GM06990 (cell line): ENCODE data around the gene DMD.

Experiments used
- DNase-seq: peaks from one replicate; pipeline ENCODE4 v3.0.0-alpha.2; 2011; ENCODE audit not compliant: insufficient read length; ENCODE audit errors: extremely low read depth
- H3K27me3 ChIP-seq: replicated peaks from 2 replicates; pipeline ENCODE4 v1.6.0; 2011; ENCODE audit warnings: low read length; ENCODE audit not compliant: control insufficient read depth, insufficient read depth
- H3K36me3 ChIP-seq: 2 replicates; pipeline ENCODE4 v1.5.1; 2011; ENCODE audit warnings: low read length; ENCODE audit not compliant: control insufficient read depth, insufficient read depth
- H3K4me3 ChIP-seq: replicated peaks from 2 replicates; pipeline ENCODE4 v1.5.1; 2011; ENCODE audit warnings: low read depth, mild to moderate bottlenecking, control low read depth, low read length
- CTCF ChIP-seq: IDR thresholded peaks from 2 replicates; pipeline ENCODE4 v1.5.1; 2011; ENCODE audit warnings: low read length, control low read depth, mild to moderate bottlenecking, inconsistent platforms; ENCODE audit not compliant: insufficient read depth, poor library complexity, severe bottlenecking

Gene DMD

GRCh38 chrX:31227250-31227649 lies 1984.1 kb downstream of the DMD start:
- TF ChIP-seq CTCF = no peak
- no peak for DNase-seq
- Histone ChIP-seq H3K36me3 (no peaks in the 10 kb centered on the region), H3K27me3 (no peaks in the 10 kb centered on the region), H3K4me3 (no peak overlapping the region)

- no peaks in the 10 kb centered on the region for H3K27me3 ChIP-seq
- H3K36me3 ChIP-seq = no peaks in the 10 kb centered on the region
- no peak overlapping the region for H3K4me3 ChIP-seq
- no peak for TF ChIP-seq CTCF
- no peak for DNase-seq
Observed at GRCh38 chrX:31225819-31226218, 1985.5 kb downstream of the DMD start.

GRCh38 chrX:31224381-31225012 lies 1986.9 kb downstream of the DMD start:
- no peak for TF ChIP-seq CTCF
- H3K4me3 ChIP-seq = no peak overlapping the region
- no peaks in the 10 kb centered on the region for H3K36me3 ChIP-seq
- no peaks in the 10 kb centered on the region for H3K27me3 ChIP-seq
- no peak for DNase-seq

- peak; percentile 33 for DNase-seq
- H3K4me3 ChIP-seq = no peak overlapping the region
- TF ChIP-seq CTCF = no peak
- H3K36me3 ChIP-seq = no peaks in the 10 kb centered on the region
- no peaks in the 10 kb centered on the region for H3K27me3 ChIP-seq
Observed at GRCh38 chrX:31223817-31224216, 1987.5 kb downstream of the DMD start.

GRCh38 chrX:31222946-31223345 lies 1988.4 kb downstream of the DMD start:
- TF ChIP-seq CTCF = no peak
- Histone ChIP-seq H3K4me3 (no peak overlapping the region), H3K27me3 (no peaks in the 10 kb centered on the region), H3K36me3 (no peaks in the 10 kb centered on the region)
- no peak for DNase-seq

GRCh38 chrX:31219174-31219573 lies 1992.2 kb downstream of the DMD start:
- no peak for TF ChIP-seq CTCF
- Histone ChIP-seq H3K36me3 (no peaks in the 10 kb centered on the region), H3K27me3 (no peaks in the 10 kb centered on the region), H3K4me3 (no peak overlapping the region)
- no peak for DNase-seq
